ENCODE measurements around the gene LCLAT1.

GRCh38 chr2:30487603-30488002 is 40.6 kb downstream of the LCLAT1 start:
- TF ChIP-seq GATA2 (IDR thresholded peaks at IDR 0.05; ENCODE audit: low read depth, low read length) (no peak), GATA3 (IDR thresholded peaks at IDR 0.05; ENCODE audit: low read depth, low read length) (no peak)

Measured in SH-SY5Y (cell line).